Caco-2 (cell line): ENCODE data around the gene HELZ. TPM values are rescaled to one million over a fixed set of nuclear protein-coding genes. Genes with fewer than 3 reads are reported as not detected.

ENCODE experiments used
- BruUV-seq: library from RNA; stranded (reverse); fragments of 400-500 nt; replicated peaks from 2 replicates; lab custom pipeline; 2021; lab: Mats Ljungman, UMichigan
- CTCF ChIA-PET: fragments of 300-600 bp; sonication (Branson Sonifier 250); formaldehyde crosslinking; loops from one replicate; lab custom pipeline; 2022; ENCODE audit warnings: antibody characterized with exemption; lab: Charles Lee
- POLR2A ChIA-PET: fragments of 300-600 bp; sonication (Branson Sonifier 250); formaldehyde crosslinking; loops from one replicate; lab custom pipeline; 2022; ENCODE audit warnings: antibody characterized with exemption; lab: Charles Lee
- DNase-seq, 2 experiments: peaks; one replicate each; pipeline versions ENCODE4 v3.0.0 to v3.0.0-alpha.2; 2020 to 2022
- H3K27me3 ChIP-seq: replicated peaks from 2 replicates; pipeline ENCODE4 v1.6.0; 2011; ENCODE audit warnings: low read length; ENCODE audit not compliant: control insufficient read depth, insufficient read depth
- H3K36me3 ChIP-seq: 2 replicates; pipeline ENCODE4 v1.5.1; 2011; ENCODE audit warnings: low read length; ENCODE audit not compliant: control insufficient read depth, insufficient read depth
- H3K4me1 ChIP-seq: fragments of 250-450 bp; sonication (Bioruptor Pico); 2 replicates; pipeline ENCODE4 v1.5.1; 2020; ENCODE audit warnings: mild to moderate bottlenecking
- H3K4me3 ChIP-seq: 2 replicates; pipeline ENCODE4 v1.5.1; 2011; ENCODE audit warnings: low read depth, mild to moderate bottlenecking, control low read depth, low read length
- H3K9me3 ChIP-seq: fragments of 250-450 bp; sonication (Bioruptor Pico); 2 replicates; pipeline ENCODE4 v1.5.1; 2020; ENCODE audit warnings: mild to moderate bottlenecking, moderate library complexity
- H3K27ac Mint-ChIP-seq: one replicate; pipeline ENCODE4 v1.8.0; 2022; ENCODE audit warnings: mixed read lengths; ENCODE audit not compliant: unreplicated experiment
- H3K27me3 Mint-ChIP-seq: one replicate; pipeline ENCODE4 v1.8.0; 2022; ENCODE audit warnings: mixed read lengths; ENCODE audit not compliant: insufficient read depth, unreplicated experiment
- H3K36me3 Mint-ChIP-seq: one replicate; pipeline ENCODE4 v1.8.0; 2022; ENCODE audit warnings: mild to moderate bottlenecking, mixed read lengths; ENCODE audit not compliant: insufficient read depth, unreplicated experiment
- H3K4me1 Mint-ChIP-seq: one replicate; pipeline ENCODE4 v1.8.0; 2022; ENCODE audit warnings: low read depth, mixed read lengths; ENCODE audit not compliant: unreplicated experiment
- H3K4me3 Mint-ChIP-seq: one replicate; pipeline ENCODE4 v1.8.0; 2022; ENCODE audit warnings: mild to moderate bottlenecking, moderate library complexity, mixed read lengths; ENCODE audit not compliant: unreplicated experiment
- H3K9me3 Mint-ChIP-seq: one replicate; pipeline ENCODE4 v1.8.0; 2022; ENCODE audit warnings: mixed read lengths; ENCODE audit not compliant: unreplicated experiment
- intact Hi-C: fragments of 100-400 bp; cut with micrococcal nuclease; formaldehyde crosslinking; loops from one replicate; pipeline ENCODE4 v1.10.0; 2022; ENCODE audit not compliant: unreplicated experiment
- total RNA-seq: library from RNA; stranded (reverse); gene quantifications from 2 replicates; pipeline ENCODE4 v1.2.3, GENCODE V29; 2022
- TF ChIP-seq, protein P1 (sequence below), 2 experiments: fragments of 200-600 bp in 1 of 2; IDR thresholded peaks; 1 replicate in 1 of 2; 2 replicates in 1 of 2; pipeline versions ENCODE4 v1.5.1 to v1.8.0; 2011 to 2022; ENCODE audit warnings: antibody characterized with exemption in 1 of 2, control low read depth in 1 of 2, inconsistent platforms in 1 of 2, low read depth in 1 of 2, low read length in 1 of 2, mild to moderate bottlenecking in 1 of 2, moderate library complexity in 1 of 2; ENCODE audit not compliant: insufficient read depth in 1 of 2, severe bottlenecking in 1 of 2, unreplicated experiment in 1 of 2

Gene HELZ
- total RNA-seq, 1 experiment from 2014 or later = 63.8 TPM

DNA sequence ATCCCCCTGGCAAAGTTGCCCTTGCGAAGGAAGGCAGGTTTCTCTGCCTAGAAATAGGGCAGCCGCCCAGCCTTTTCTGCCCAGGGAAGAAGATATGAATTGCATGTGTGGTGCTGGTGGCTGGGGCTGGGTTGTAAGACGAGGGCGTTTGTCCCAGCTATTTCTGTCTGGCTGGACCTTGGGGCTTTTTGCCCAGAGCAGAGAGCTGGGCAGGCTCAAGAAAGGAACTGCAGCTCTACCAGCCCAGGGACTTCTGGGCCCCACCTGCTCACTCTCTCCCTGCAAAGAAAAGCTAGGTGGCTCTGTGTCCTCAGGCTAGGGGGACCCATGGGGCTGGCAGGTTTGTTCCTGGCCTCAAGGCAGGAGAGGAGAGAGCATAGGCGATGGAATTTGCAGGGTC is 200.1 kb downstream of the HELZ start:
- Mint-ChIP-seq H3K4me1 (peaks cover 7% of the 10 kb centered on the region), H3K27ac (no peak overlapping the region), H3K9me3 (peaks cover 22% of the 10 kb centered on the region), H3K27me3 (no peaks in the 10 kb centered on the region), H3K4me3 (no peak overlapping the region), H3K36me3 (no peaks in the 10 kb centered on the region)
- ChIA-PET POLR2A (no interaction called here), CTCF (no interaction called here)
- Histone ChIP-seq H3K36me3 (no peaks in the 10 kb centered on the region), H3K4me1 (peaks cover 20% of the 10 kb centered on the region), H3K27me3 (no peaks in the 10 kb centered on the region), H3K9me3 (peaks cover 25% of the 10 kb centered on the region), H3K4me3 (no peak overlapping the region)
- no peak for DNase-seq
- no TSS peak for BruUV-seq
- TF ChIP-seq, protein P1, sequence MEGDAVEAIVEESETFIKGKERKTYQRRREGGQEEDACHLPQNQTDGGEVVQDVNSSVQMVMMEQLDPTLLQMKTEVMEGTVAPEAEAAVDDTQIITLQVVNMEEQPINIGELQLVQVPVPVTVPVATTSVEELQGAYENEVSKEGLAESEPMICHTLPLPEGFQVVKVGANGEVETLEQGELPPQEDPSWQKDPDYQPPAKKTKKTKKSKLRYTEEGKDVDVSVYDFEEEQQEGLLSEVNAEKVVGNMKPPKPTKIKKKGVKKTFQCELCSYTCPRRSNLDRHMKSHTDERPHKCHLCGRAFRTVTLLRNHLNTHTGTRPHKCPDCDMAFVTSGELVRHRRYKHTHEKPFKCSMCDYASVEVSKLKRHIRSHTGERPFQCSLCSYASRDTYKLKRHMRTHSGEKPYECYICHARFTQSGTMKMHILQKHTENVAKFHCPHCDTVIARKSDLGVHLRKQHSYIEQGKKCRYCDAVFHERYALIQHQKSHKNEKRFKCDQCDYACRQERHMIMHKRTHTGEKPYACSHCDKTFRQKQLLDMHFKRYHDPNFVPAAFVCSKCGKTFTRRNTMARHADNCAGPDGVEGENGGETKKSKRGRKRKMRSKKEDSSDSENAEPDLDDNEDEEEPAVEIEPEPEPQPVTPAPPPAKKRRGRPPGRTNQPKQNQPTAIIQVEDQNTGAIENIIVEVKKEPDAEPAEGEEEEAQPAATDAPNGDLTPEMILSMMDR (IDR thresholded peaks at IDR 0.05; ENCODE audit: insufficient read depth in 1 of 2, low read depth in 1 of 2, low read length in 1 of 2, severe bottlenecking in 1 of 2, unreplicated experiment in 1 of 2) = no peak
- intact Hi-C loops = loop anchor here (1.0 kb wide), 1 partner anchor 113 kb away; no protein-coding TSS in a partner anchor

DNA sequence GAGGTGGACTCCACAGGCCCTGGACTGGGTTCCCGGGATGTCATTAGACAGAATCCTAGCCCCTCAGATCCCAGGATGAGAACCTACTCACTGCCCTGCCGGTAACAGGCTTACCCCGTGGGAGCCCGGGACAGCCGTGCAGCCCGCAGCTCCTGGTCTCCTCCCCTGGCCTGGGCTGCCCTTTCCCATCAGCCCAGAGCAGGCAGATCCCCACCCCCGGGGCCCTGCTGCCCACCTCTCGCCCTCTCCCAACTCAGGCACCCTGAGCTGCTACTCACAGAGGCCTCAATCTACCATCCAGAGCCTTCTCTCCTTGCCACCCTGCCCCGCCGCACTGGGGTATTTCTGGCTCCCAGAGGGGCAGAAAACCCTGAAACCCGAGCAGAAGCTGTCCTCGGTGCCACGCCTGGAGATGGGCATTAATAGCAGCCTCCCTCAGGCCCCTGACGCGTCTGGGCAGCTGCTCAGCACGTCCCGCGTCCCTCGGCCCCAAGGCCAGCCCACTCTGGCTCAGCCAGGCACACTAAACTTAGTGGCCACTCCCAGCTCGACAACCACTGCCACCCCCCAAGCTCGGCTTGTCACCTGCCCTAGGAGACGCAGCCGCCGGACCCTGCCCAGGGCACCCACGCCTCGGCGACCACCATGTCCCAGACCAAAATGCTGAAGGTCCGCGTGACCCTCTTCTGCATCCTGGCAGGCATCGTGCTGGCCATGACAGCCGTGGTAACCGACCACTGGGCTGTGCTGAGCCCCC is 200.8 kb downstream of the HELZ start, which contains the start of gene CACNG1:
TSS of gene CACNG1 (plus strand) at position 539 of the 757 bp plus-strand sequence. CDS start at position 646, 107 bp downstream.
- H3K27ac Mint-ChIP-seq = no peak within 1 kb of the TSS
- peaks cover 18% of the 10 kb centered on the region for H3K9me3 Mint-ChIP-seq
- no peaks in the 10 kb centered on the region for H3K27me3 Mint-ChIP-seq
- no TSS peak for BruUV-seq
- no peak within 1 kb of the TSS for H3K4me3 ChIP-seq
- TF ChIP-seq, protein P1 (IDR thresholded peaks at IDR 0.05; ENCODE audit: insufficient read depth in 1 of 2, low read depth in 1 of 2, low read length in 1 of 2, severe bottlenecking in 1 of 2, unreplicated experiment in 1 of 2) = no peak
- H3K4me1 ChIP-seq = peaks cover 27% of the 10 kb centered on the region
- H3K36me3 ChIP-seq = no peaks in the 10 kb centered on the region
- no peaks in the 10 kb centered on the region for H3K27me3 ChIP-seq
- no peaks in the 10 kb centered on the region for H3K36me3 Mint-ChIP-seq
- H3K4me1 Mint-ChIP-seq = peaks cover 7% of the 10 kb centered on the region
- no peak within 1 kb of the TSS for H3K4me3 Mint-ChIP-seq
- H3K9me3 ChIP-seq = peaks cover 19% of the 10 kb centered on the region
- intact Hi-C loops = no loop called here
- POLR2A ChIA-PET = no interaction called here
- no peak for DNase-seq
- CTCF ChIA-PET = no interaction called here

DNA sequence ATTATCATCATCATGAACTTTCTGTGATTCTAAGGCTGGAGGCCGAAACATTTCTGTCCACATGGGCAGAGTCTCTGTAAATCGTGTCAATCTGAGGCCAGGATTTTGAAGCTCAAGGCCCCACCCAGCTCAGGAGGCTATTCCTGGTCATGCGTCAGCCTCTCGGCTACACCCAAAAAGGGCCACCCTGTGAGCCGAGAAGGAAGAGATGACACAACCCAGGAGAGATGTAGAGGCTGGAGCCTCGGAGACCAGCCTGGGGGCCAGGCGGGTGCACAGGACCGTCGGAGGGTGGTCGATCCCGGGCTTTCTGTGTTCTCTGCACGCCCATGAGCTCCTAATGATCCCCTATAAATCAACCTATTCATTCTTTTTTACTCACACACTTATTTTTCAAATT is 201.7 kb downstream of the HELZ start:
- ChIA-PET CTCF (no interaction called here), POLR2A (no interaction called here)
- Mint-ChIP-seq H3K4me3 (no peak overlapping the region), H3K27ac (no peak overlapping the region), H3K4me1 (peaks cover 13% of the 10 kb centered on the region), H3K9me3 (peaks cover 9% of the 10 kb centered on the region), H3K27me3 (no peaks in the 10 kb centered on the region), H3K36me3 (no peaks in the 10 kb centered on the region)
- Histone ChIP-seq H3K27me3 (no peaks in the 10 kb centered on the region), H3K4me3 (no peak overlapping the region), H3K36me3 (no peaks in the 10 kb centered on the region), H3K9me3 (peaks cover 10% of the 10 kb centered on the region), H3K4me1 (peaks cover 35% of the 10 kb centered on the region)
- no TSS peak for BruUV-seq
- intact Hi-C loops = no loop called here
- TF ChIP-seq, protein P1 (IDR thresholded peaks at IDR 0.05; ENCODE audit: insufficient read depth in 1 of 2, low read depth in 1 of 2, low read length in 1 of 2, severe bottlenecking in 1 of 2, unreplicated experiment in 1 of 2) = no peak
- no peak for DNase-seq
